ENCODE measurements around the gene HAPLN3.

DNA sequence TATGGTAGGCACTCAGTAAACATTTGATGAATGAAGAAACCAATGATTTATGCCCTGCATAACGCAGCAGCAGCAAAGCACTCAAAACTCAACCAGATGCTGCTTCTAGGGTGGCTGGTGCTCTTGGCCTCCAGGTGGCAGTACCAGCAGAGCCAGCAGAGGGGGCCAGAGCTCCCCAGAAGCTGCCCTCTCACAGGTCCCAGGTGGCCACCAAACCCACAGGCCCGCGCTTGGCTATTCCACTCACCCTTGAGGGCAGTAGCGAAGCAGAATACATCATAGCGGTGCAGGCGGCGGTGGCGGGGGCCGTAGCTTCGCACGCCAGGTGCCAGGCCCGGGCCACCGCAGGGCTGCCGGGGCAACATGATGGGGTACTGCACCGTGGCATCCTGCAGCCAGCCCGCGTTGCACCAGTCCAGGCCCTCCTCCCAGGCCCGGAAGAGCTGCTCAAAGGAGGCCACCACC is 16.6 kb downstream of the HAPLN3 start:
- TF ChIP-seq, protein P1, sequence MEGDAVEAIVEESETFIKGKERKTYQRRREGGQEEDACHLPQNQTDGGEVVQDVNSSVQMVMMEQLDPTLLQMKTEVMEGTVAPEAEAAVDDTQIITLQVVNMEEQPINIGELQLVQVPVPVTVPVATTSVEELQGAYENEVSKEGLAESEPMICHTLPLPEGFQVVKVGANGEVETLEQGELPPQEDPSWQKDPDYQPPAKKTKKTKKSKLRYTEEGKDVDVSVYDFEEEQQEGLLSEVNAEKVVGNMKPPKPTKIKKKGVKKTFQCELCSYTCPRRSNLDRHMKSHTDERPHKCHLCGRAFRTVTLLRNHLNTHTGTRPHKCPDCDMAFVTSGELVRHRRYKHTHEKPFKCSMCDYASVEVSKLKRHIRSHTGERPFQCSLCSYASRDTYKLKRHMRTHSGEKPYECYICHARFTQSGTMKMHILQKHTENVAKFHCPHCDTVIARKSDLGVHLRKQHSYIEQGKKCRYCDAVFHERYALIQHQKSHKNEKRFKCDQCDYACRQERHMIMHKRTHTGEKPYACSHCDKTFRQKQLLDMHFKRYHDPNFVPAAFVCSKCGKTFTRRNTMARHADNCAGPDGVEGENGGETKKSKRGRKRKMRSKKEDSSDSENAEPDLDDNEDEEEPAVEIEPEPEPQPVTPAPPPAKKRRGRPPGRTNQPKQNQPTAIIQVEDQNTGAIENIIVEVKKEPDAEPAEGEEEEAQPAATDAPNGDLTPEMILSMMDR (IDR thresholded peaks at IDR 0.05) = peak; percentile 81
- TF ChIP-seq EZH2phosphoT487 (IDR thresholded peaks at IDR 0.05) = no peak
